Measurements from ENCODE around the gene ARHGEF19. TPM values are rescaled to one million over a fixed set of nuclear protein-coding genes. Genes with fewer than 3 reads are reported as not detected.
A peak's percentile ranks its signal among the peaks of the same experiment; 100 is the strongest.

The ARHGEF19 gene
- total RNA-seq, 4 donors from 2014 or later, result 5.7 to 46.8 (median 10.8) TPM

DNA sequence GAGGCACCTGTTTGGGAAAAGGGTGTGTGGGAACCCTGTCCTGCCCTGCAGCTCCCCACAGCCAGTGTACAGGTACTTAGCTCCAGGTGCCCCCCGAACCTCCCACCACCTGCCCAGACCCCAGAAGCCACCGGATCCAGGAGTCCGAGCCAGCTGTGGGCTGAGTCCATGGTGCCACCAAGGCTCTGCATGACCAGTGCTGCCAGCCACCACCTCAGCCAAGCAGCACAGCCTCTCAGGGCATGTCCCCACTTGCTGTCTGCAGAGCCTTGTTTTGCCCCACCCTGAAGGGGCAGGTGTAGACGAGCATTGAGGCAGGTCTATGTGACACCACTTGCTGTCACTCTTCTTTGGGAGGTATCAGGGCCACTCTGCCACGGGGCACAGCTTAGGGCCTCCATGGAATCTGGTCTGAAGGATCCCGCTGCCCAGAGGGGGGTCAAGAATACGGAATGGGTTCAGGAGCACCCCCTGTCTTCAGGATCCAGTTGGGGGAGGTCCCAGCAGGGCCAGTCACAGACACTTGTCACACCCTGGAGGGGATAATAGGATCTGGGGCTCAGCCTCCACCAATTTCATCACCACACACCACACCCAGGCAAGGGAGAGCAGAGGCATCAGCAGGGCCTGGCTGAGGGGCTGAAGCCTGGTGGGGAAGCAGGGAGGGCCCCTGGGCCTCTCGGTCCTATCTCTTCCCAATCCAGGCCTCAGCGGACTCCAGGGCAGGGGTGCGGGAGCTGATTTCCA is 27.7 kb downstream of the ARHGEF19 start:
- Histone ChIP-seq H3K36me3 (no peaks in the 10 kb centered on the region), H3K4me1 (peaks cover 14 to 42% (median 29%) of the 10 kb centered on the region in 4 donors), H3K27ac (no peak overlapping the region), H3K27me3 (no peaks in the 10 kb centered on the region), H3K9me3 (no peaks in the 10 kb centered on the region), H3K4me3 (no peak overlapping the region)
- no peak for TF ChIP-seq EP300 (IDR thresholded peaks at IDR 0.05; ENCODE audit: low read depth)
- no peak for TF ChIP-seq POLR2AphosphoS5 (IDR thresholded peaks at IDR 0.05)
- TF ChIP-seq, protein P1, sequence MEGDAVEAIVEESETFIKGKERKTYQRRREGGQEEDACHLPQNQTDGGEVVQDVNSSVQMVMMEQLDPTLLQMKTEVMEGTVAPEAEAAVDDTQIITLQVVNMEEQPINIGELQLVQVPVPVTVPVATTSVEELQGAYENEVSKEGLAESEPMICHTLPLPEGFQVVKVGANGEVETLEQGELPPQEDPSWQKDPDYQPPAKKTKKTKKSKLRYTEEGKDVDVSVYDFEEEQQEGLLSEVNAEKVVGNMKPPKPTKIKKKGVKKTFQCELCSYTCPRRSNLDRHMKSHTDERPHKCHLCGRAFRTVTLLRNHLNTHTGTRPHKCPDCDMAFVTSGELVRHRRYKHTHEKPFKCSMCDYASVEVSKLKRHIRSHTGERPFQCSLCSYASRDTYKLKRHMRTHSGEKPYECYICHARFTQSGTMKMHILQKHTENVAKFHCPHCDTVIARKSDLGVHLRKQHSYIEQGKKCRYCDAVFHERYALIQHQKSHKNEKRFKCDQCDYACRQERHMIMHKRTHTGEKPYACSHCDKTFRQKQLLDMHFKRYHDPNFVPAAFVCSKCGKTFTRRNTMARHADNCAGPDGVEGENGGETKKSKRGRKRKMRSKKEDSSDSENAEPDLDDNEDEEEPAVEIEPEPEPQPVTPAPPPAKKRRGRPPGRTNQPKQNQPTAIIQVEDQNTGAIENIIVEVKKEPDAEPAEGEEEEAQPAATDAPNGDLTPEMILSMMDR (IDR thresholded peaks at IDR 0.05), result no peak
- TF ChIP-seq POLR2A (IDR thresholded peaks at IDR 0.05), result no peak
- 93% methylated on average over 7 of the region's 10 CpGs; no CpG with 5 or more reads in 1 of the 2 donors for WGBS, 2 donors (ENCODE audit: low coverage in 1 of 2)
- intact Hi-C loops (cut with DNase I; ENCODE audit: low total_unique reads), result no loop called here
- no peak for DNase-seq
- in situ Hi-C loops (cut with MboI; ENCODE audit: low pct_ligation_motif_present in 1 of 4, low pct_unique_long_range_greater_than_20kb in 1 of 4, low sequenced_read_pairs in 3 of 4), result loop anchor here in 3 of 4 donors (5.0 kb wide), 2 partner anchors 102 to 107 kb away; no protein-coding TSS in a partner anchor

DNA sequence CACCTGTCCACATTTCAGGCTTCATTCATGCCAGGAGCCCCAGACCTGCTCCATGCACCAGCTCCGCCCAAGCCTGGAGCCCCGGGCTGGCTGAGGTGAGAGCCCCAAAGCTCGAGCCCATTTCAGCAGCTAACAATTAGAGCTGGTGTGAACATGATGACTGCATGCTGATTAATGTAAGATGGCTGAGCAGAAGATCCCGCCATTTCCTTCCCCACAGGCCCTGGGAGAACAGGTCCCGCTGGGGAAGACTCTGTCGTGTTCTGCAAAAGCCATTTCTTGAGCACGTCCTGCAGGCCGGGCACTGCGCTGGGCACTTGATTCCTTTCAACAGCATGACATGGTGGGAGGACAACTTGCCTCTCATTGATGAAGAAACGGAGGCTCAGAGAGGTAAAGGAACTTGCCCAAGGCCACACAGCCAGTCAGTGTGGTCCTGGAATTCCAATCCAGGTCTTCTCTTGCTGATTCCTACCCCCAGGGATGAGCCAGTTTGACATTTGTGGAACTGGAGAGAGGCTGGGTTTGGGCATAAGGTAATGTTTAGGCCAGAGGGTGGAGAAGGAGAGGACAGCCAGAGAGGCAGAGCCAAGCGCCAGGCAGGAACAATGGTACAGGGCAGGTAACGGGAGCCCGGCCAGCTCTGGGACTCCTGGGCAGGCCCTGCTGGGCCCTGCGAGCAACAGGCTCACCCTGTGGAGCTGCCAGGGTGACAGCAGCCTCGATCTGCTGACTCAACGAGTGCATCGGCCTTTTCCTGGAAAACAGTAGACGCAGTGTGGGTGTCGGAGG is 28.5 kb downstream of the ARHGEF19 start:
- no peak overlapping the region for H3K4me3 ChIP-seq
- TF ChIP-seq POLR2A (IDR thresholded peaks at IDR 0.05) (no peak), EP300 (IDR thresholded peaks at IDR 0.05; ENCODE audit: low read depth) (no peak), POLR2AphosphoS5 (IDR thresholded peaks at IDR 0.05) (no peak)
- TF ChIP-seq, protein P1 (IDR thresholded peaks at IDR 0.05), result no peak
- H3K9me3 ChIP-seq, result no peaks in the 10 kb centered on the region
- no peaks in the 10 kb centered on the region for H3K27me3 ChIP-seq
- intact Hi-C loops (cut with DNase I; ENCODE audit: low total_unique reads) (no loop called here), in situ Hi-C loops (cut with MboI; ENCODE audit: low pct_ligation_motif_present in 1 of 4, low pct_unique_long_range_greater_than_20kb in 1 of 4, low sequenced_read_pairs in 3 of 4) (loop anchor here in 1 of 4 donors (5.0 kb wide), 1 partner anchor 102 kb away; no protein-coding TSS in a partner anchor)
- 78% methylated on average over 3 to 19 of the region's 19 CpGs for WGBS, 2 donors (ENCODE audit: low coverage in 1 of 2)
- no peaks in the 10 kb centered on the region for H3K36me3 ChIP-seq
- peaks cover 13 to 37% (median 23%) of the 10 kb centered on the region in 4 donors for H3K4me1 ChIP-seq
- no peak for DNase-seq
- peak overlapping the region in 1 of 4 donors; percentile 89 for H3K27ac ChIP-seq

DNA sequence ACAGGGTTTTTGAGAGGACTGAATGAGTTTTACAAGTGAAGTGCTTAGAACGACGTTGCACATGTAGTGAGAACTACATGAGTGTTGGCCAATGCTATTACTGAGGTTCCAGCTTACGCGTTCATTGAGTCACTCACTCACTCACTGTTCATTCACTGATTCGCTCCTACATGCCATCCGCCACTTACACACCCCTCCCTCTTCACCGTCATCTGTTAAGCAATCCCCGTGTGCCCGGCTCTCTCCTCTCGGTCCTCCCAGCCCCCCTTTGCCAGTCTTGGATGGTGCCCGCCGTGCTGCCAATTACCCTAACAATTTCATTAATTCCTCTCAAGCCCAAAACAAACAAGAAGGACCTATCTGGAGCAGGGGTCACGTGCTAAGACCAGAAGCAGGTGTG is 29.3 kb downstream of the ARHGEF19 start:
- in situ Hi-C loops (cut with MboI; ENCODE audit: low pct_ligation_motif_present in 1 of 4, low pct_unique_long_range_greater_than_20kb in 1 of 4, low sequenced_read_pairs in 3 of 4) (loop anchor here in 1 of 4 donors (5.0 kb wide), 1 partner anchor 101 kb away; no protein-coding TSS in a partner anchor), intact Hi-C loops (cut with DNase I; ENCODE audit: low total_unique reads) (no loop called here)
- H3K4me3 ChIP-seq, result no peak overlapping the region
- H3K27me3 ChIP-seq, result no peaks in the 10 kb centered on the region
- no peak for DNase-seq
- TF ChIP-seq, protein P1 (IDR thresholded peaks at IDR 0.05), result no peak
- no peak for TF ChIP-seq POLR2A (IDR thresholded peaks at IDR 0.05)
- TF ChIP-seq POLR2AphosphoS5 (IDR thresholded peaks at IDR 0.05), result no peak
- no peak for TF ChIP-seq EP300 (IDR thresholded peaks at IDR 0.05; ENCODE audit: low read depth)
- no peaks in the 10 kb centered on the region for H3K9me3 ChIP-seq
- H3K36me3 ChIP-seq, result no peaks in the 10 kb centered on the region
- WGBS, 2 donors (ENCODE audit: low coverage in 1 of 2), result 74 to 77% methylated on average over 11 to 13 of the region's 13 CpGs
- H3K4me1 ChIP-seq, result peaks cover 14 to 37% (median 25%) of the 10 kb centered on the region in 4 donors
- H3K27ac ChIP-seq, result peak overlapping the region in 3 of 4 donors; percentile 77 to 92 (median 89)

Data from transverse colon (tissue), 4 donors.